HCEC 1CT (cell line): Measurements from ENCODE around the gene LPCAT3.
A peak's percentile ranks its signal among the peaks of the same experiment; 100 is the strongest.

Experiments used
- DNase-seq: peaks from one replicate; pipeline ENCODE4 v3.0.0-alpha.2; 2017

The LPCAT3 gene

GRCh38 chr12:6950811-6951540 lies 67.3 kb downstream of the LPCAT3 start, which contains the start of gene PTPN6:
PTPN6 (plus strand) TSS chr12:6951356; CDS start chr12:6951513, 157 bp downstream.
- DNase-seq, result no peak

GRCh38 chr12:6950401-6950801 lies 67.9 kb downstream of the LPCAT3 start:
- no peak for DNase-seq

- no peak for DNase-seq
These were observed 69.2 kb downstream of the LPCAT3 start for GRCh38 chr12:6948873-6949594.

GRCh38 chr12:6947615-6948014 lies 70.7 kb downstream of the LPCAT3 start:
- DNase-seq, result no peak

GRCh38 chr12:6946920-6947374 lies 71.3 kb downstream of the LPCAT3 start:
- no peak for DNase-seq

- DNase-seq, result no peak
These were observed 72.0 kb downstream of the LPCAT3 start for GRCh38 chr12:6946033-6946919.

GRCh38 chr12:6945613-6946012 lies 72.7 kb downstream of the LPCAT3 start:
- DNase-seq, result no peak

GRCh38 chr12:6944381-6945186 lies 73.7 kb downstream of the LPCAT3 start:
- DNase-seq, result peak; percentile 93

GRCh38 chr12:6943722-6944380 lies 74.4 kb downstream of the LPCAT3 start, which contains the start of the genes C12orf57 and RNU7-1:
C12orf57 (plus strand) TSS chr12:6944022; CDS start chr12:6944122, 100 bp downstream.
RNU7-1 (plus strand) TSS chr12:6943816.
- DNase-seq, result peak; percentile 94

GRCh38 chr12:6943389-6943721 lies 74.9 kb downstream of the LPCAT3 start:
- peak; percentile 91 for DNase-seq

GRCh38 chr12:6942331-6942665 lies 76.0 kb downstream of the LPCAT3 start:
- DNase-seq, result no peak

GRCh38 chr12:6941782-6942181 lies 76.5 kb downstream of the LPCAT3 start:
- no peak for DNase-seq

- no peak for DNase-seq
These were observed 77.0 kb downstream of the LPCAT3 start for GRCh38 chr12:6941267-6941666.

- DNase-seq, result no peak
These were observed 79.1 kb downstream of the LPCAT3 start for GRCh38 chr12:6939191-6939540.

GRCh38 chr12:6938353-6939190 lies 79.7 kb downstream of the LPCAT3 start:
- no peak for DNase-seq

- peak; percentile 87 for DNase-seq
These were observed 80.6 kb downstream of the LPCAT3 start for GRCh38 chr12:6937481-6938352.

GRCh38 chr12:6936636-6937480 lies 81.4 kb downstream of the LPCAT3 start:
- no peak for DNase-seq

- no peak for DNase-seq
These were observed 82.1 kb downstream of the LPCAT3 start for GRCh38 chr12:6936194-6936635.
